Tibial nerve (tissue), 4 donors: ENCODE results near the gene SERPINH1. TPM values are rescaled to one million over a fixed set of nuclear protein-coding genes. Genes with fewer than 3 reads are reported as not detected.

Source experiments
- DNase-seq, 2 donors: peaks; one replicate each; pipeline ENCODE4 v3.0.0-alpha.2; 2019; ENCODE audit warnings: low spot score in 2 of 2
- H3K27ac ChIP-seq, 4 donors: fragments of 200-600 bp; sonication (generic) in 3 of 4; one replicate each; pipeline ENCODE4 v1.5.1; 2017 to 2019; ENCODE audit warnings: mild to moderate bottlenecking in 1 of 4
- H3K27me3 ChIP-seq, 2 donors: fragments of 200-600 bp; sonication (generic) in 1 of 2; one replicate each; pipeline versions ENCODE4 v1.5.1 to v1.6.0; 2017 to 2019
- H3K36me3 ChIP-seq, 3 donors: fragments of 200-600 bp; sonication (generic); one replicate each; pipeline ENCODE4 v1.5.1; 2018 to 2019
- H3K4me1 ChIP-seq, 4 donors: fragments of 200-600 bp; sonication (generic) in 3 of 4; one replicate each; pipeline ENCODE4 v1.5.1; 2017 to 2019
- H3K4me3 ChIP-seq, 4 donors: fragments of 200-600 bp; sonication (generic) in 3 of 4; one replicate each; pipeline ENCODE4 v1.5.1; 2017 to 2019; ENCODE audit warnings: mild to moderate bottlenecking in 1 of 4, moderate library complexity in 1 of 4
- H3K9me3 ChIP-seq, 4 donors: fragments of 200-600 bp; sonication (generic) in 3 of 4; one replicate each; pipeline ENCODE4 v1.5.1; 2017 to 2019
- EP300 ChIP-seq, 2 donors: sonication (generic); formaldehyde crosslinking; IDR thresholded peaks; one replicate each; pipeline ENCODE4 v1.6.1; 2017; ENCODE audit warnings: antibody characterized with exemption in 2 of 2, mild to moderate bottlenecking in 1 of 2
- POLR2A ChIP-seq, 2 donors: fragments of 450-650 bp; IDR thresholded peaks; one replicate each; pipeline ENCODE4 v1.6.1; 2017; ENCODE audit warnings: antibody characterized with exemption in 2 of 2, mild to moderate bottlenecking in 2 of 2, moderate library complexity in 2 of 2
- WGBS, 2 donors: methylation state at CpG; one replicate each; pipeline ENCODE4 v1.1.5; 2018; 5-methylcytosine and 5-hydroxymethylcytosine counted together
- total RNA-seq, 4 donors: library from RNA; depleted of rRNA; stranded (reverse); fragments of >200 nt; gene quantifications; one replicate each; pipeline ENCODE4 v1.1.0, GENCODE V29; 2016
- TF ChIP-seq, protein P1 (sequence below), 5 experiments: fragments of 200-600 bp in 3 of 5; fragments of 450-650 bp in 2 of 5; sonication (generic) in 3 of 5; IDR thresholded peaks; one replicate each; pipeline ENCODE4 v1.5.1; 2016 to 2019; ENCODE audit warnings: antibody characterized with exemption in 5 of 5, mild to moderate bottlenecking in 3 of 5, moderate library complexity in 2 of 5

The SERPINH1 gene
- total RNA-seq, 4 donors from 2014 or later: 151 to 358 (median 184) TPM

DNA sequence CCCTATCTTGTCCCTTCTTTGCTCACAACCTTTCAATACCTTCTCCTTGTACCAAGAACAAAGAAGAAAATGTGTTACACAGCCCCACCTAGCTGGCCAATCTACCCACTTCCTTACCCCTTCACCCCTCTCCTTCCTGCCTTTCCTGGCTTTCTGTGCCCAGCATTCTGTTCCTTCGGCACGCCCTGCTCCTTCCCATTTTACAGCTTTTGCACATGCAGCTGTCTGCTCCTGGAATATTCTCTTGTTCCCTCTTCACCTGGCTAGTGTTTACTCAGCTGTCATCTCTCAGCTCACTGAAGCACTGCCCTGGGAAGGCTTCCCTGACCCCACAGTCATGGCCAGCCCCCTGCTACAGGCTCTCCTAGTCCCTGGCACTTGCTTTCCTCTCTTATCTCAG lies 30.7 kb downstream of the SERPINH1 start:
- Histone ChIP-seq H3K4me3 (no peak overlapping the region), H3K36me3 (no peaks in the 10 kb centered on the region), H3K27me3 (no peaks in the 10 kb centered on the region), H3K4me1 (peaks cover 0 to 5% (median 0%) of the 10 kb centered on the region in 4 donors), H3K27ac (no peak overlapping the region), H3K9me3 (no peaks in the 10 kb centered on the region)
- no peak for DNase-seq
- WGBS, 2 donors: 57 to 63% methylated on average over 2 of the region's 2 CpGs
- TF ChIP-seq, protein P1, sequence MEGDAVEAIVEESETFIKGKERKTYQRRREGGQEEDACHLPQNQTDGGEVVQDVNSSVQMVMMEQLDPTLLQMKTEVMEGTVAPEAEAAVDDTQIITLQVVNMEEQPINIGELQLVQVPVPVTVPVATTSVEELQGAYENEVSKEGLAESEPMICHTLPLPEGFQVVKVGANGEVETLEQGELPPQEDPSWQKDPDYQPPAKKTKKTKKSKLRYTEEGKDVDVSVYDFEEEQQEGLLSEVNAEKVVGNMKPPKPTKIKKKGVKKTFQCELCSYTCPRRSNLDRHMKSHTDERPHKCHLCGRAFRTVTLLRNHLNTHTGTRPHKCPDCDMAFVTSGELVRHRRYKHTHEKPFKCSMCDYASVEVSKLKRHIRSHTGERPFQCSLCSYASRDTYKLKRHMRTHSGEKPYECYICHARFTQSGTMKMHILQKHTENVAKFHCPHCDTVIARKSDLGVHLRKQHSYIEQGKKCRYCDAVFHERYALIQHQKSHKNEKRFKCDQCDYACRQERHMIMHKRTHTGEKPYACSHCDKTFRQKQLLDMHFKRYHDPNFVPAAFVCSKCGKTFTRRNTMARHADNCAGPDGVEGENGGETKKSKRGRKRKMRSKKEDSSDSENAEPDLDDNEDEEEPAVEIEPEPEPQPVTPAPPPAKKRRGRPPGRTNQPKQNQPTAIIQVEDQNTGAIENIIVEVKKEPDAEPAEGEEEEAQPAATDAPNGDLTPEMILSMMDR (IDR thresholded peaks at IDR 0.05): no peak
- TF ChIP-seq EP300 (IDR thresholded peaks at IDR 0.05) (no peak), POLR2A (IDR thresholded peaks at IDR 0.05) (no peak)

DNA sequence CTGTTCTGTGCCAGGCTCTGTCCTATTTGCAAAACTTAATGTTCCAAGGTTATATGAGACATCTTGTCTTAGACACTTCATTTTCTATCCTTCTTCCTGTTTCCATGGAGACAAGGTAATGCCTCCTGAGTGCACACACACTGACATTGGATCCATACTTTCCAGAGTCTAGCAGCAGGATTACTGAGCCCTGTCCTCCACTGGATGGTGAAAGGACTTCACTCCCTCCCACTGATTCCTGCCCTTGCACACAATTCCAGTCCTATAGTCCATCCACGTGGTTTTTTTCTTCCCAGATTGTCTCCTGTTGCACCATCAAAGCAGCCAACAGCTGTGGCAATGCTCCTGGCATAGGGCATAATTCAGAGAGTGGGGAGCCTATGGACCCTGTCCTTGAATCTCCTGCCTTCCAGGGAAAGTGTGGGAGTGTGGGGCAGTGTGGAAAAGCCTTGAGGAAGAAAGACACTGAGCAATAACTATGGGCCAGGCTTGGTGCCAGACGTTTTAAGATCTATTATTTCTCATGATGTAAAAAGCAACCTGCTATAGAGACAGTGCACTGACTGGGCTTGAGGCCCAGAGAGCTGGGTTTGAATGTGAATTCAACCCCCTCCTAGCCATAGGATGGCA lies 31.3 kb downstream of the SERPINH1 start:
- TF ChIP-seq POLR2A (IDR thresholded peaks at IDR 0.05): no peak
- no peak for TF ChIP-seq EP300 (IDR thresholded peaks at IDR 0.05)
- TF ChIP-seq, protein P1 (IDR thresholded peaks at IDR 0.05): no peak
- no peaks in the 10 kb centered on the region for H3K9me3 ChIP-seq
- H3K4me3 ChIP-seq: no peak overlapping the region
- H3K36me3 ChIP-seq: no peaks in the 10 kb centered on the region
- WGBS, 2 donors: 36 to 47% methylated on average over 2 of the region's 2 CpGs
- H3K27me3 ChIP-seq: no peaks in the 10 kb centered on the region
- H3K27ac ChIP-seq: no peak overlapping the region
- DNase-seq: no peak
- H3K4me1 ChIP-seq: peaks cover 0 to 5% (median 0%) of the 10 kb centered on the region in 4 donors

DNA sequence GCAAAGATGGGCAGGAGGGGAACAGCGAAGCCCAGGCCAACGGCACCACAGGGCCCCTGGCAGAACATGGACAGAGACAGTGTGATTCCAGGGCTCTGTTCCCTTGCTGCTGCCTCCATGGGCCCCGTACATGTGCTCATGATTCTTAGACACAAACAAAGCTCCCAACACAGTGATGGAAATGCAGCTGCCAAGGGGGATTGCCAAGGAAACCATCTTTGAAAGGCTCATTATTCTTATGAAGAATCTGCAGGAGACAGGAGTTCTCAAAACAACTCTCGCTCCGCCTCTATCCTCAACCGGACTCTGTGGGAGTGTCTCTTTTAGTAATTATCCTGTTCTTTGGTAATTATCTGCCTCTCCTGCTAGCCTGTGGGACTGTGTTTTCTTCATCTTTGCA lies 32.2 kb downstream of the SERPINH1 start:
- DNase-seq: no peak
- H3K27me3 ChIP-seq: no peaks in the 10 kb centered on the region
- no peak overlapping the region for H3K27ac ChIP-seq
- 56 to 61% methylated on average over 6 of the region's 6 CpGs for WGBS, 2 donors
- no peaks in the 10 kb centered on the region for H3K9me3 ChIP-seq
- no peaks in the 10 kb centered on the region for H3K36me3 ChIP-seq
- H3K4me3 ChIP-seq: no peak overlapping the region
- H3K4me1 ChIP-seq: peaks cover 0 to 5% (median 0%) of the 10 kb centered on the region in 4 donors
- TF ChIP-seq EP300 (IDR thresholded peaks at IDR 0.05) (no peak), POLR2A (IDR thresholded peaks at IDR 0.05) (no peak)
- TF ChIP-seq, protein P1 (IDR thresholded peaks at IDR 0.05): no peak

DNA sequence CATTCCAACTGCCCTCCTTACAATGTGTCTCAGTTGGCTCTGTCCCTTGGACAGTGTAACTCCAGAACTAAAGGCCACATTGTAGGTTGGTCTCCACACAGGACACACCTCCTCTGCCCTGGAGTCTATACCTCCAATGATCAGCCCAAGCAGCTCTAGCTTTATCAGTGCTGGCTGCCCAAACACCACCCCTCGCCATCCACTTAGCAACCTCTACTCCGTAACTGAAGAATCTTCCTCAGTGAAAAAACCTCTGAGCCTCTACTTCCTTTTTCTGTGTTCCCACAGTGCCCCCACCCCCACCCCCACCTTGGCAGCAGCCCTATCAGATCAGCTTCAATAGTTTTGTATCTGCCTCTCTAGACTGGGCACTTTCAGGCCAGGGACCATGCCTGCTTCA lies 33.4 kb downstream of the SERPINH1 start:
- Histone ChIP-seq H3K27ac (no peak overlapping the region), H3K36me3 (no peaks in the 10 kb centered on the region), H3K27me3 (no peaks in the 10 kb centered on the region), H3K4me1 (peaks cover 0 to 5% (median 0%) of the 10 kb centered on the region in 4 donors), H3K4me3 (no peak overlapping the region), H3K9me3 (no peaks in the 10 kb centered on the region)
- WGBS, 2 donors: 88 to 89% methylated on average over 2 of the region's 2 CpGs
- no peak for DNase-seq
- no peak for TF ChIP-seq POLR2A (IDR thresholded peaks at IDR 0.05)

DNA sequence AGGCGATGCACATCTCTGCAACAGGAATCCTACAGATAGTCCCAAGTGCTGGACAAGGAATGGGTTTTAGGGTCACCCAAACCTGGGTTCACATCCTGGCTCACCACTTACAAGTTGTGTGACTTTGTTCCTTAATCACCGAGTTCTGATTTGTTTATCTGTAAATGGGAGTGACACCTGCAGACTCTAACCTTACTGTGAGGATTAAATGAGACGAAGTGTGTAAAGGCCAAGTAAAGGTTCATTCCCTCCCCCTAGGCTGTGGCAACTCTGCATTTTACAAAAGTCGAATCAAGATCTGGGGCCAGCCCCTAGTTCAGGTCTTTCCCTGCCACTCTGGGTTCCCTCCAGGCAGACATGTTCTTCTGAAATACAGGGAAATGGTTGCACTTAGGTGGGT lies 34.9 kb downstream of the SERPINH1 start:
- Histone ChIP-seq H3K4me3 (no peak overlapping the region), H3K27me3 (no peaks in the 10 kb centered on the region), H3K36me3 (no peaks in the 10 kb centered on the region), H3K9me3 (no peaks in the 10 kb centered on the region), H3K4me1 (peaks cover 0 to 5% (median 0%) of the 10 kb centered on the region in 4 donors), H3K27ac (no peak overlapping the region)
- WGBS, 2 donors: 71 to 92% methylated on average over 4 of the region's 4 CpGs
- DNase-seq: no peak
- TF ChIP-seq, protein P1 (IDR thresholded peaks at IDR 0.05): no peak
- TF ChIP-seq EP300 (IDR thresholded peaks at IDR 0.05) (no peak), POLR2A (IDR thresholded peaks at IDR 0.05) (no peak)
